Activated gamma-delta T cell (primary cell): Measurements from ENCODE around the gene MVB12B.

Experiments
- DNase-seq: peaks from one replicate; lab custom pipeline; 2025; lab: John Stamatoyannopoulos, UW

Gene MVB12B

DNA sequence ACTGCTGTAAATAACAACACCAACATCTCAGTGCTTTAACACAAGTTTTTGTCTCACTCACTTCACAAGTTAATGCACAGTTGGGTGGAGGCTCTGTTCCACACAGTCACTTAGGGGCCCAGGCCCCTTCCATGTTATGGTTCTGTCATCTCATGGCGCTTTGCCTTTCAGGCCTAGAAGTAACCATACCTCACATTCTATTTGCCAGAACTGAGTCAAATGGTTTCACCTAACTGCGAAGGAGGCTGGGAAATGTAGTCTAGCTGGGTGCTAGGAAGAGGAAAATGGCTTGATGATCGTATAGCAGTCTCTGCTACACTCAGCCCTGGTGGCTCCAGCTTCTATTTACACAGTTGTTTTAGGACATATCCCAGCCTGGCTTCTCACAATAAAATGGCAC is 23.1 kb upstream of the MVB12B start:
- no peak for DNase-seq

GRCh38 chr9:126304207-126304970 is 22.2 kb upstream of the MVB12B start:
- DNase-seq = no peak

- DNase-seq = no peak
These were observed 21.7 kb upstream of the MVB12B start for GRCh38 chr9:126304971-126305320.

DNA sequence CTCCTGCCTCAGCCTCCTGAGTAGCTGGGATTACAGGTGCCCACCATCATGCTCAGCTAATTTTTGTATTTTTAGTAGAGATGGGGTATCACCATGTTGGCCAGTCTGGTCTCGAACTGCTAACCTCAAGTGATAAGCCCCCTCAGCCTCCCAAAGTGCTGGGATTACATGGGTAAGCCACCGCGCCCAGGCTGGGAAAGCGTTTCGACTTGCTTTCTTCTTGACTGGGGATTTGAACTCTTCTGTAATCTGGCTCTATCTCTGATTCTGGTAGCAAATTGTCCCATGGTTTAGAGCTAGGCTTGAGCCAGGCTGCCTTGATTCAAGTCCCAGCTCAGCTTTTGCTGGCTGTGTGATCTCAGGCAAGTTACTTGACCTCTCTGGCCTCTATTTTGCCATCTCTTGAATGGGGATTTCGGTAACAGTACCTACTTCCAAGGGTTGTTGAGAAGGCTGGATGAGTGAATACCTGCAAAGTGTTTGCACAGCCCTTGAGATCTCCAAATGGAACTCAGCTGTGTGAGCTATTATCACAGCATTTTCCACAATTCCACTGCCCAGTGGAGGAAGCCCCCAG is 20.5 kb upstream of the MVB12B start:
- DNase-seq = no peak

- DNase-seq = no peak
These were observed 19.1 kb upstream of the MVB12B start for GRCh38 chr9:126307322-126308061.

DNA sequence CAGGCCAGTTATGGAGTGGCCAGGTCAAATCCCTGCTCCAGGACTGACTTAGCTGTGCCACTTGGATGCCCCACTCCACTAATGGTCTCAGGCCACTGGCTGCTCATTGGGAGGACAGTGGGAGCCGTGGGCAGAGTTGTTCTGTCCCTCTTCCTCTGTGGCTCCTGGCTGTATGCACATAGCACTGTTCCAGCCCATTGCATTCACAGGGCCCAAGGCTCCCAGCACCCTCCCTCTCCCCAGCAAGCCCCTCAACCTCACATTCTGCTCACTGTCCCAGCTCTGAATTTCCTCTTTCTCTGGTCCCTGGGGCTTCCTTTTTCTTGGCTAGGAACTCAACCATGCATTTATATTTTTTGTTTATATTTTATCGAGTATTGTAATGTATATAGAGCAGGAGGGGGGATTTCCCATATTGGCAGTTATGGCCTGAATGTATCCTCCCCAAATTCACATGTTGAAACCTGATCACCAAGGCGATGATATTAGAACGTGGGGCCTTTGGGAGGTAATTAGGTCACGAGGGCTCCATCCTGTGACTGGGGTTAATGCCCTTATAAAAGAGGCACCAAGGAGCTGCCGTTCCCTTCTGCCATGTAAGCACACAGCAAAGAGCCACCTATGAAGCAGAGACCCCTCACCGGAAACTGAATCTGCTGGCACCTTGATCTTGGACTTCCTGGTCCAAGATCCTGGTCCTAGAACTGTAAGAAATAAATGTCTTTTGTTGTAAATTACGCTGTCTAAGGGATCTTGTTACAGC is 17.0 kb upstream of the MVB12B start:
- no peak for DNase-seq

GRCh38 chr9:126312584-126313551 is 13.8 kb upstream of the MVB12B start:
- no peak for DNase-seq

GRCh38 chr9:126316085-126316655 is 10.5 kb upstream of the MVB12B start:
- DNase-seq = no peak

DNA sequence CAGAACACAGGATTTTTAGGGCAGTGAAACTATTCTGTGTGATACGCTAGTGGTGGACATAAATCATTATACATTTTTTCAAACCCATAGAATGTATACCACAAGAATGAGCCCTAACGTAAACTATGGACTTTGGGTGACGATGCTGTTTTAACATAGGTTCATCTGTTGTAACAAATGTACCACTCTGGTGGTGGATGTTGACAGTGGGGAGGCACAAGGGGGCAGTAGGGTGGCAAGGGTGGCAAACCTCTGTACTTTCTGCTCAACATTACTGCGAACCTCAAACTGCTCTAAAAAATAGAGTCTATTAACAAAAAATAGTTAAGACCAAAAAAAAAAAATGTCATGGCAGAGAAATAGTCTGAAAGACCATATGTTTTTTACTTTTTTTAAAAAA is 9.1 kb upstream of the MVB12B start:
- no peak for DNase-seq

- no peak for DNase-seq
These were observed 7.8 kb upstream of the MVB12B start for GRCh38 chr9:126318858-126319257.

GRCh38 chr9:126319671-126320070 is 7.0 kb upstream of the MVB12B start:
- no peak for DNase-seq

- DNase-seq = no peak
These were observed 6.3 kb upstream of the MVB12B start for GRCh38 chr9:126320158-126320922.

DNA sequence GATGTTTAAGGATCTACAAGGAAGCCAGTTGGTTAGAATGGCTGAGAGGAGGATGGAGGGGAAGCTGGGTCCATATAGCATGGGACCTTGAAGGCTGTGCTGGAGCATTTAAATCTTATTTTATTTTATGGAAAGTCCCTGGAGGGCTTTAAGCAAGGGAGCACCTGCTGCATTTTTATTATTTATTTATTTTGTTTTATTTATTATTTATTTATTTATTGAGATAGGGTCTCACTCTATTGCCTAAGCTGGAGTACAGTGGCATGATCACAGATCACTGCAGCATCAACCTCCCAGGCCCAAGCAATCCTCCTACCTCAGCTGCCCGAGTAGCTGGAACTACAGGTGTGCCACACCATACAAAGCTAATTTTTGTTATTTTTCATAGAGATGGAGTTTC is 4.9 kb upstream of the MVB12B start:
- DNase-seq = no peak

DNA sequence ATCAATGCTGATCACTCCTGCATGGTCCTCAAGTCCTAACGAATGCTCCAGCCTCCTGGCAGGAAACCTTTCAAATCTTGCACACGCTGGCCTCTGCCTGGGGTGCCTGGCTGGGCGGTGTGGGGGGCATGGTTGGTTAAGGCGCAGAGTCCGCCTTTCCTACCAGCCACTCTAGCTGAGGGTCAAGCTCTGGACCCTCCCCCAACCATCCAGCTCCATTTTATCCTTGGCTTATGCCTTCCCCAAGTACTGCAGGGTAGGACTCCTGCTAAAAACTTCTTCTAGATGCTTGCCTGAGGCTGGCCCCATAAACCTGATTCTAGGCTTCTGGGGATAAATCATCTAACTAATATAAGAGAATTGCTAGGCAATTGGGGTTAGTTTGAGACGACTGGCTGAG is 808 bp upstream of the MVB12B start:
- DNase-seq = no peak

DNA sequence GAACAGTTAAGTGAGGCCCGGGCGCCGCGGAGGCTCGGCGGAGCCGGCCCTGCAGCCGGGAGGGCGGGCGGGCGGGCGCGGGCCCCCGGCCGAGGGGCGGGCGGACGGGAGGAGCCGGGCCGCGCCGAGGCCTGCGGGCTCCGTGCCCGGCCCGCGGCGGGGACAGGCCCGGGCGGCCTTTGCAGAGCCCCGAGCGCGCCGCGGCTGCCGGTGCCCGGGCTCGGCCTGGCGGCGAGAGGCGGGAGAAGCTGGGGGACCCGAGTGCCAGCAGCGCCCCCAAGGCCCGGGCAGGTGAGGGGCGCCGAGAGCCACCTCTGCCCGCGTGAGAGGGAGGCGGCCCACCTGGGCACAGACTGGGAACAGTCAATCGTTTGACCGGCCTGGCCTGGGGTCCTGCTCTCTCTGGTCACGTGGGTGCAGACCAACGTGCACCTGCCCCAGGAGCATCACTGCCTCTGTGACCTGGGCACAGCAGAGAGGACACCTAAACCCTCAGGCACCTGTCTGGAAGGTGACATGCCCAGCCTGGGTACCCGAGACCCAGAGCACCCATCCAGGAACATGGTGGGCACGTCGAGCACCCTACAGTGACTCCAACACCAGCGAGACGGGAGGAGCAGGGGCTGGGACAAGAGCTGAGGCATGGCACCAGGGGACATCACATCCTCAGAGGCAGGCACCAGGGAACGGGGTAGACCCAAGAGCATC is 531 bp downstream of the MVB12B start:
- DNase-seq = peak; percentile 23

DNA sequence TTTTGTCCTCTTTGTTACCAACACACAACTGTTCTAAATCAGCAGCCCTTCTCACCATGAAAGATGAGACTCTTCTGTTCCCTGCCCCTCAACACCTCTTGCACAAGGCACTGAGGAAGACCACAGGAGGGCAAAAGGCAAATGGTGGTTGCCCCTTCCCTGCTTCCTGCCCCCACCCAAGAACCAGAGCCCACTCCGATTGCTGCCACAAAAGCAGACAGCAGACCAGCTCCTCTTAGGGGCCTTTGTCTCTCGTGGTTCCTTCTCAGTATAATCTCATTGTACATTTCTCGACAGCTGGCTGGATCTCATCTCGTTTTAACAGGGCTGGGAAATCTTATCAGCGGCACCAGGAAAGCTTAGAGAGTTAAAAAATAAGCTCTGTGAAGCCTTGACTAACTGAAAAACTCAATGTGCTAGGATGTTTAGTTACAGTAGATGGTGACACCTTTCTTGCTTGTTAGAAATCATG is 1.1 kb downstream of the MVB12B start:
- DNase-seq = no peak

DNA sequence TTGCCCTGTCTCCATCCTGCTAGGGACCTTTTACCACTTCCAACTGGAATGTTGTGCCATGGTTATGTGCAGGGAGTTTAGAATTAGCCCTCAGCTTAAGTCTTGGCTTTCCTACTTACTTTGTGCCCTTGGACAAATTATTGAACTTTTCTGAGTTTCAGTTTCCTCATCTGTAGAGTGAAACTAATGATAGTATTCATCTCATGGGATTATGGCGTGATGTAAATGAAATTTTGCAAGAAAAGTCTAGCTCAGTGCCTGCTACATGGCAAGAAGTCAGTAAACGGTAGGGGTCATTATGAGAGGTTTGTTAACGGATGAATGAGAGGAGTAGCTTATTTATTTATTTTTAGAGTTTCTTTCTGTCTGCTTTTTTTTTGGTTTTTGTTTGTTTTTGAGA is 1.8 kb downstream of the MVB12B start:
- no peak for DNase-seq

DNA sequence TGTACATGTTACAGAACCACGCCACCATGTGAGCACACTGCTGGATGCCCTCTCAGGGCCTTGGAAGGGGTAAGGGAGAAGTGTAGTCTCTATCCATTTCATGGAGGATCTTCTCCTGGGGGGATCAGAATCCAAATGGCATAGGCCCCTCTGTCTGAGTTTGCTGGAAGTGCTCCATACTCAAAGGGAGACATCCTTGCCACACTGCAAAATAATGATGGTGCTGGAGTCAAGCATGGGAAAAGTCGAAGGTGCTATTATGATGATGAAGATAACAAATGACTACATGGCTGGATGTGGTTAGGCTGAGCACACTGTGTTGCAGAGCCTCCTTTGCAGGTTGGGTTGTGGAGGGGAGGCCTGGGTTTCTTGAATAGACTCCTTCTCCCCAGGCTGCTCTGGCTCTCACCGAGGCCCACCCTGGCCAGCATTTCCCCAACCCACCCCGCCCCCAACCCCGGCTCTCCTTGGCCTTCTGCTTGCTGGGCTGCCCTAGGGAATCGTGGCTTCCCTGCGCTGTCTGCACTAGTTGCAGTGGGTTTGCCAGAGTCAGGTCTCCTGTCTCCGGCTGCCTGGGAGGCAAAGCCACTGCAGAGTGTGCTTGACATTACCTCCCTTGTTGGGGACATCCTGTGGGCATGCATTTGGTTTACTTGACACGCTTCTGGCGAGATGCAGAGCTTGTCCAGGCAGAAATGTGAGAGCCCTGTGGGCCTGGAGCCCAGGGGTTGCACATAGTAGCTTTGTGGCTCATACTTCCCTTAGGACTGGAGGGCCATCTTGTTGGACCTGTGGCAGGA is 3.0 kb downstream of the MVB12B start:
- no peak for DNase-seq

- DNase-seq = no peak
These were observed 3.9 kb downstream of the MVB12B start for GRCh38 chr9:126330536-126330935.
